ENCODE data around the gene C19orf81. TPM values are rescaled to one million over a fixed set of nuclear protein-coding genes. Genes with fewer than 3 reads are reported as not detected.

The C19orf81 gene
- total RNA-seq, 1 donor from 2014 or later: 3.0 TPM

DNA sequence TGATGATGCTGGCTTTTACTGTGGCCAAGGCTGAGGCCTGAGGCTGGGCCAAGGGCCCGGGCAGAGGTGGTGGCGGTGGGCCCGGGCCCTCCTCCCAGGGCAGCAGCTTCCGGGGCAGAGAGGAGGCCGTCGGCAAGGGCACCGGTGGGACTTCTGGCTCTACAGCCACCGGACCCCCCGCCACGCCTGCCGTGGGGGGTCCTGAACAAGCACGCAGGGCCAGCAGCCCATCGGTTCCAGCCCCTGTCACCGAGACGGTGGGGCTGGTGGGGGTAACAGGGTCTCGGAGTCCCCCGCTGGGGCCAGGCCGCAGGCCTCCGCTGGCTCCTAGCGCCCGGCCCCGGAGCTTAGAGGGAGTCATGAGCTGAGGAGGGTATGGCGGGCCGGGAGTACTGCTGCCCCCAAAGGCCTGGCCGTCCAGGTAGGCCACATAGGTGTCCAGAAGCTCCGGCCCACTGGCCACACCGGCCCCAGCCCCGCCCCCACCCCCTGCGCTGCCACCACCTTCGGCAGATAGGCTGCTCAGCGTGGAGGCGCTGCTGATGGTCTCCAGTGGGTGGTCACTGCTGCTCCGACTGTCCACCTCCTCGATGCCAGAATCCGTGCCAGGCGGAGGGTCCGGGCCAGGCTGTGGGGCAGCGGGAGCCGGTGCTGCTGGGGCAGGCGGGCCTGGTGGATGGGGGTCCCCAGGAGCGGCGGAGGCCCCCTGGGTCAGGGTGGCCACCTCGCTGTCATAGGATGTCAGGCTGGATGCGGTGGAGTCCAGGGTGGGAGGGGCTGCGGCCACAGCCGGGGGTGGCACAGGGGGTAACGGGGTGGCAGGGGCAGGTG lies 17.3 kb downstream of the C19orf81 start:
- no peaks in the 10 kb centered on the region for H3K9me3 Mint-ChIP-seq
- no peaks in the 10 kb centered on the region for H3K36me3 Mint-ChIP-seq
- TF ChIP-seq, protein P1, sequence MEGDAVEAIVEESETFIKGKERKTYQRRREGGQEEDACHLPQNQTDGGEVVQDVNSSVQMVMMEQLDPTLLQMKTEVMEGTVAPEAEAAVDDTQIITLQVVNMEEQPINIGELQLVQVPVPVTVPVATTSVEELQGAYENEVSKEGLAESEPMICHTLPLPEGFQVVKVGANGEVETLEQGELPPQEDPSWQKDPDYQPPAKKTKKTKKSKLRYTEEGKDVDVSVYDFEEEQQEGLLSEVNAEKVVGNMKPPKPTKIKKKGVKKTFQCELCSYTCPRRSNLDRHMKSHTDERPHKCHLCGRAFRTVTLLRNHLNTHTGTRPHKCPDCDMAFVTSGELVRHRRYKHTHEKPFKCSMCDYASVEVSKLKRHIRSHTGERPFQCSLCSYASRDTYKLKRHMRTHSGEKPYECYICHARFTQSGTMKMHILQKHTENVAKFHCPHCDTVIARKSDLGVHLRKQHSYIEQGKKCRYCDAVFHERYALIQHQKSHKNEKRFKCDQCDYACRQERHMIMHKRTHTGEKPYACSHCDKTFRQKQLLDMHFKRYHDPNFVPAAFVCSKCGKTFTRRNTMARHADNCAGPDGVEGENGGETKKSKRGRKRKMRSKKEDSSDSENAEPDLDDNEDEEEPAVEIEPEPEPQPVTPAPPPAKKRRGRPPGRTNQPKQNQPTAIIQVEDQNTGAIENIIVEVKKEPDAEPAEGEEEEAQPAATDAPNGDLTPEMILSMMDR (IDR thresholded peaks at IDR 0.05; ENCODE audit: unreplicated experiment): no peak
- H3K4me1 Mint-ChIP-seq: no peaks in the 10 kb centered on the region
- DNase-seq (ENCODE audit: low spot score in 2 of 2, unreplicated experiment in 2 of 2): no peak
- no peak overlapping the region for H3K4me3 Mint-ChIP-seq
- H3K27me3 Mint-ChIP-seq (ENCODE audit: low read depth): peaks cover 80% of the 10 kb centered on the region
- H3K27ac Mint-ChIP-seq: no peak overlapping the region

DNA sequence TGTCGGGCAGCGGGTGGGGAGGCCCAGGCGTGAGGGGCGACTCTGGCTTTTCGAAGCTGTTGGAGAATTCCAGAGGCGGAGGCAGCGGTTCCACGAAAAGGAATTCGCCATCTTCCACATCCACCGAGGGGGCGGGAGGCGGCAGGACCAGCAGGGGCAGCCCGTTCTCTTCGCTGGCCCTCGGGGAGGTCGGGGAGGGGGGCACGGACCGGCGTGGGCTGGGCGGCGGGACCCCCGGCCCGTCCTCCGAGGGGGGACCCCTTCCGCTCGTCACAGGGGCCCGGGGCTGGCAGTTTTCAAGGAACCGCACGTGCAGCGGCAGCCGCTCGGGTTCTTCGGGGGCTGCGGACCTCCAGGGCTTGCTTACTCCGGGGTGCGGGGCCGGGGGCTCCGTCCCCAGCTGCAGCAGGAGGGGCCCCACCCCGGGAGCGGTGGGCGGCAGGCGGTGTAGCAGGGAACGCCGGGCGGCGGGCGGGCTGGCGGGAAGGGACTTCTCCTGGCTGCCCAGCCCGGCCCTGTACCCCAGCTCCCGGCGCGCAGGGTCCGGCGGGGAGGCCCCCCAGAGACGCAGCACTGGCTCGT lies 18.0 kb downstream of the C19orf81 start:
- TF ChIP-seq, protein P1 (IDR thresholded peaks at IDR 0.05; ENCODE audit: unreplicated experiment): no peak
- DNase-seq (ENCODE audit: low spot score in 2 of 2, unreplicated experiment in 2 of 2): no peak
- Mint-ChIP-seq H3K27ac (no peak overlapping the region), H3K27me3 (ENCODE audit: low read depth) (peaks cover 80% of the 10 kb centered on the region), H3K4me1 (no peaks in the 10 kb centered on the region), H3K36me3 (no peaks in the 10 kb centered on the region), H3K9me3 (no peaks in the 10 kb centered on the region), H3K4me3 (no peak overlapping the region)

DNA sequence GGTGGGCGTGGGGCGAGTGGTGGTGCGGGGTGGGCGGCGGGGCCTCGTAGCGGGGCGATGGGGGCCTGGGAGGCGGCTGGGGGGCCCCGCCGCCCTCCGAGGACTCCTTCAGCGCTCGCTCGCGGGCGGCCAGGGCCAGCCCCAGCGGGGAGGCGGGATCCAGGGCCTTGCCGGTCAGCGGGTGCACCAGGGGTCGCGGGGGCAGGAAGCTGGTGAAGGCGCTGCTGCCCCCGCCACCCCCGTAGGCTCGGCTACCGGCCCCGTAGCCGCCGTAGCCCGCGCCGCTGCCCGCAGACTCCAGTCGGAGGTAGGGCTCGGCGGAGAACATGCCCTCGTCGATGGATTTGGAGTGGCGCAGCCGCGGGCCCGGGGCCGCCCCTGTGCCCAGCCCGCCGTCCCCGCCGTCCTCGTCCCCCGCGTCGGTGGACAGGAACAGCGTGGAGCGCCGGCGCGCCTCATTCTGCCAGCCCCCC lies 18.6 kb downstream of the C19orf81 start:
- Mint-ChIP-seq H3K4me3 (no peak overlapping the region), H3K9me3 (no peaks in the 10 kb centered on the region), H3K27me3 (ENCODE audit: low read depth) (peaks cover 80% of the 10 kb centered on the region), H3K4me1 (no peaks in the 10 kb centered on the region), H3K36me3 (no peaks in the 10 kb centered on the region), H3K27ac (no peak overlapping the region)
- no peak for DNase-seq (ENCODE audit: low spot score in 2 of 2, unreplicated experiment in 2 of 2)
- TF ChIP-seq, protein P1 (IDR thresholded peaks at IDR 0.05; ENCODE audit: unreplicated experiment): no peak

DNA sequence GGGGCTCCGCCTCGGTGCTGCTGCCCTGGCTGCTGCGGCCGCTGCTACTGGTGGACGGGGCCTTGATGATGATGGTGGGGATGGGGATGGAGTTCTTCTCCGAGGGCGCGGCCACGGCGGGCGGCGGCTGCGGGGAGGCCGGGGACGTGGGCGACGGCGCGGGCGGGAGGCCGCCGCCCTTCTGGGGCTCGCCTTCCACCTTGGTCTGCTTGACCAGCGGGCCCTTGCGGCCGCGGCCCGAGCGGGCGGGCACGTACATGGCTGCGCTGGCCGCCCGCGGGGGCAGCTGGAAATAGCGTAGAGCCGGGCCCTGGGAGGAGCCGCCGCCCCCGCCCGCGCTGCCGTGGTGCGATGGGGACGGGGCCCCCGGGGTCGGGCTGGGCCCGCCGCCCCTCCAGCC lies 19.2 kb downstream of the C19orf81 start:
- Mint-ChIP-seq H3K27me3 (ENCODE audit: low read depth) (peaks cover 80% of the 10 kb centered on the region), H3K9me3 (no peaks in the 10 kb centered on the region), H3K4me3 (no peak overlapping the region), H3K27ac (no peak overlapping the region), H3K4me1 (no peaks in the 10 kb centered on the region), H3K36me3 (no peaks in the 10 kb centered on the region)
- DNase-seq (ENCODE audit: low spot score in 2 of 2, unreplicated experiment in 2 of 2): no peak
- TF ChIP-seq, protein P1 (IDR thresholded peaks at IDR 0.05; ENCODE audit: unreplicated experiment): no peak

DNA sequence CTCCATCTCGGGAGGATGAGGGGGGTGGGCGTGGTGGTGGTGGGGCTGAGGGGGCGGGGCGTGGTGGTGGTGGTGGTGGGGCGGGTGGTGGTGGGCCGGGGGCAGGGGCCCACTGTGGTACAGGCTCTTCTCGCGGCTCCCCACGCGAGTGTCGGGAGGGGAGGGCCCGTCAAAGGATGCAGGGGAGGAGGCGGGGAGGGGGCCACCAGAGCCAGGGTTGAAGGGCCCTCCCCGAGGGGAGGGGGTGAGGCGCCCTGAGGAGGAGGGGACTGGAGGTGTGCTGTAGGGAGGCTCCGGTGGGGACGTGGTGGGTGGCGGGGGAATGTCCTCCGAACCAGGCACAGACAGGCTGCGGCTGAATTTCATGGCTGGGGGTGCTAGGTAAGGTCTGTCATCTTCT lies 19.6 kb downstream of the C19orf81 start:
- Mint-ChIP-seq H3K27me3 (ENCODE audit: low read depth) (peaks cover 81% of the 10 kb centered on the region), H3K36me3 (no peaks in the 10 kb centered on the region)

More for the DNA sequence above, 19.6 kb downstream of the C19orf81 start:
- no peaks in the 10 kb centered on the region for H3K9me3 Mint-ChIP-seq
- no peak overlapping the region for H3K27ac Mint-ChIP-seq
- no peak overlapping the region for H3K4me3 Mint-ChIP-seq
- TF ChIP-seq, protein P1 (IDR thresholded peaks at IDR 0.05; ENCODE audit: unreplicated experiment): no peak
- no peak for DNase-seq (ENCODE audit: low spot score in 2 of 2, unreplicated experiment in 2 of 2)
- H3K4me1 Mint-ChIP-seq: no peaks in the 10 kb centered on the region

Data from mesothelial cell of epicardium (in vitro differentiated cells).